OCI-M2 (cell line): ENCODE data around the gene OBP2A.
"Not testable (repeated sequence)": the region's sequence is repeated elsewhere in the genome, so short reads cannot be mapped to it uniquely, and the experiment has no call there.

Experiments used
- DNase-seq: peaks from one replicate; lab custom pipeline; 2025; ENCODE audit not compliant: unreplicated experiment; lab: John Stamatoyannopoulos, UW

Gene OBP2A

GRCh38 chr9:135526089-135526729, 19.7 kb upstream of the OBP2A start:
- no peak for DNase-seq

- DNase-seq, result no peak
Observed at GRCh38 chr9:135526730-135527571, 19.0 kb upstream of the OBP2A start.

GRCh38 chr9:135528842-135529435, 17.0 kb upstream of the OBP2A start:
- not testable (repeated sequence) for DNase-seq

GRCh38 chr9:135530146-135530545, 15.8 kb upstream of the OBP2A start:
- no peak for DNase-seq

DNA sequence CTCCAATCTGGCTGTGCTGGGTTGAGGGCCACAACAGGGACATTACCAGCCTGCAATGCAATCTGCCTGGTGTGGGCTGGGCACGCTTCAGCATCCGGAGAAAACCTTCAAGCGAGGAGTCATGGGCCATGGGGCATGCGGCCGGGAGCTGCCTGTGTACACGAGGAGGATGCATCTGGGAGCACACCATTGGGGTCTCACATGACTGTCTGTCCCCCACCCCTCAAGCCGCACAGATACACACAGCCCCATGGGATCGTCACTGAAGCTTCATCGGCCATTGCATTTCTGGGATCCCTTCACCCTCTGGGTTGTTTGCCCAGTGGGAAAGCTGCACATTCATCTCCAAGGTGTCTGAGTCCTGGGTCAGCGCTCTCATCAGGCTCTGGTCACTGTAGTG, 14.8 kb upstream of the OBP2A start:
- no peak for DNase-seq

DNA sequence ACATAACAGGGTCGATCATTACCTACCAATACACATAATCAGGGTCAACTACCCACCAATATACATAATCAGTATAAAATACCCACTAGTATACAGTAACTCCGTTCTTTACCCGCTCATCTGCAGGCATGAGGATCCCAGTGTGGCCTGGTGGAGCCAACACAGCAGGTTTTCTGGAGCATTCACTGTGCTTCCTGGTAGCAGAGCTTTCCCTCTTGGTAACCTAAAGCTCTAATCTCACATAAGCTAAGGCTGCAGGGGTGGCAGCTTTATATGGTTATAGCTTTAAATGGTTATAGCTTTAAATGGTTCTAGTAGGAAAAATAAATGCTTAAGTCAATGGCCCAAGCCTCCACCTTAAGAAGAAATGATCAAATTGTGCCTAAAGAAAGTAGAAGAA, 12.8 kb upstream of the OBP2A start:
- no peak for DNase-seq

- DNase-seq, result no peak
Observed at GRCh38 chr9:135533674-135534073, 12.3 kb upstream of the OBP2A start.

- not testable (repeated sequence) for DNase-seq
Observed at GRCh38 chr9:135534192-135534711, 11.7 kb upstream of the OBP2A start.

DNA sequence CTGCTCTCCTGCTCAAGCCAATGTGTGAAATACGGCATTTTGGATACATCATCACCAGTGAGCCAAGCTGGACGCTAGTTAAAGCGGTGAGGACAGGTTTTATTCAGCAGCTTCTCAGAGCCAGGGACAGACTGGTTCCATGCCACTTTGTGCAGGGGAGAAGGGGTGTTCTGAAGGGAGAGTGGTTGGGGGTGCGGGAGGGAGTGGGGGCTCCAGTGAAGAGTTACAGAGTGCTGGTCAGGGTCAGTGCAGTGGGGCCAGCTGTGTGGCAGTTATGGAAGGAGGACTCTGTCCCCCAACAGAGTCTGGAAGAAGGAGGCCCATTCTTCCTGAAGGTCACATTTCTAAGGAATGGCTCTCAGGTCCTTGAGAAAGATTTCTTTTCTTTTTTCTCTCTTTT, 11.1 kb upstream of the OBP2A start:
- not testable (repeated sequence) for DNase-seq

- DNase-seq, result not testable (repeated sequence)
Observed at GRCh38 chr9:135535631-135536030, 10.3 kb upstream of the OBP2A start.

- DNase-seq, result no peak
Observed at GRCh38 chr9:135536216-135536615, 9.7 kb upstream of the OBP2A start.

DNA sequence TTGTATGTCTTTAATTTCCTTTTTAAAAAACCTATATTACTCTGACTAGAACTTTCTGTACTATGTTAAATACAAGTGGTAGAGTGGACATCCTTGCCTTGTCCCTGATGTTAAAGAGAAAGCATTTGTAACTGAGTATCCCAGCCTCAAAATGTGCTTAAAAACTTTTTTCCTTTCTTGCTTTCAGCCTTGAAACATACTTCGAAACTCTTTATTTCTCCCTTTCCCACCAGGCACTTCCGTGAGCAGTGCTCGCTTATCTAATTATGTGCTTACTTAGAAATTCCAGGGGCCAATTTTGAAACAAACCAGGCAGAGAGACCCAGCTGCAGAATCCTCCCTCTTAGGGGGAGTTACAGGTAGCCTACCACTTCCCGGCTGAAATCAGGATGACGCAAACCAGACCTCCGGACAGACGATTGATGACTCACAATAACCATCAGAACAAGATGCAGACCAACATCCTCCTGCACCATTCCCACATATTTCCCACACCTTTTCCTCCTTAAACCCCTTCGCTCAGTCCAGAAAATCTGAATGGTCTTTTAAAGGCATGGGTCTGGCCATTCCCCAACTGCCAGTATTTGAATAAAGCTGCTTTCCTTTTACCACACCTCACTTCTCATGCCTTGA, 2.5 kb upstream of the OBP2A start:
- not testable (repeated sequence) for DNase-seq

- DNase-seq, result no peak
Observed at GRCh38 chr9:135544981-135545635, 818 bp upstream of the OBP2A start.

DNA sequence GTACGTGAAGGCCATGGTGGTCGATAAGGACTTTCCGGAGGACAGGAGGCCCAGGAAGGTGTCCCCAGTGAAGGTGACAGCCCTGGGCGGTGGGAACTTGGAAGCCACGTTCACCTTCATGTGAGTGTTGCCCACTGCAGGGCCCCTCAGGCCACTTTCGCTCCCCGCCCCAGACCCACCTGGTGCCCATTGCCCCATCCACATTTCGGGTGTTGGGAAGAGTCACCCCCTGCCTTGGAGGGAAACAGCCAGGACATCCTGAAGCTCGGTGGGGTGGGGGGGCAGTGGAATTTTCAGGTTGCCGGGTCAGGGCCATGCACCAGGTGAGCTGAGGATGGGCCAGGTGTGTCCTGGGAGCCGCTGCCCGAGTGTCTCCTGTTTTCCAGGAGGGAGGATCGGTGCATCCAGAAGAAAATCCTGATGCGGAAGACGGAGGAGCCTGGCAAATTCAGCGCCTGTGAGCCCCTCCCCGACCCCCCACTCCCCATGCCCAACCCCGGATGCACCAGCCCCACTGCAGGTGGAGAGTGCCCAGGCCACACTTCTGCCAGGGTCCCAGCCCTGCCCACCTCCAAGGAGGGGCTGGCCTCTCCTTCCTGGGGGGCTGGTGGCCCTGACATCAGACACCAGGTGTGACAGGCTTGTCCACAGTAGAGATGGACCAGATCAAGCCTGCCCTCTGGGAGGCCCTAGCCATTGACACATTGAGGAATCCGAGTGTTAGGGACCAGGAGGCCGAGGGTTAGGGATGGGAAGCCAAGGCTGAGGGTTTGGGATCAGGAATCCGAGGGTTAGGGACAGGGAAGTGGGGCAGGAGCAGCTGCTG, 1.1 kb downstream of the OBP2A start:
- DNase-seq, result not testable (repeated sequence)

GRCh38 chr9:135547756-135548736, 2.1 kb downstream of the OBP2A start:
- no peak for DNase-seq

DNA sequence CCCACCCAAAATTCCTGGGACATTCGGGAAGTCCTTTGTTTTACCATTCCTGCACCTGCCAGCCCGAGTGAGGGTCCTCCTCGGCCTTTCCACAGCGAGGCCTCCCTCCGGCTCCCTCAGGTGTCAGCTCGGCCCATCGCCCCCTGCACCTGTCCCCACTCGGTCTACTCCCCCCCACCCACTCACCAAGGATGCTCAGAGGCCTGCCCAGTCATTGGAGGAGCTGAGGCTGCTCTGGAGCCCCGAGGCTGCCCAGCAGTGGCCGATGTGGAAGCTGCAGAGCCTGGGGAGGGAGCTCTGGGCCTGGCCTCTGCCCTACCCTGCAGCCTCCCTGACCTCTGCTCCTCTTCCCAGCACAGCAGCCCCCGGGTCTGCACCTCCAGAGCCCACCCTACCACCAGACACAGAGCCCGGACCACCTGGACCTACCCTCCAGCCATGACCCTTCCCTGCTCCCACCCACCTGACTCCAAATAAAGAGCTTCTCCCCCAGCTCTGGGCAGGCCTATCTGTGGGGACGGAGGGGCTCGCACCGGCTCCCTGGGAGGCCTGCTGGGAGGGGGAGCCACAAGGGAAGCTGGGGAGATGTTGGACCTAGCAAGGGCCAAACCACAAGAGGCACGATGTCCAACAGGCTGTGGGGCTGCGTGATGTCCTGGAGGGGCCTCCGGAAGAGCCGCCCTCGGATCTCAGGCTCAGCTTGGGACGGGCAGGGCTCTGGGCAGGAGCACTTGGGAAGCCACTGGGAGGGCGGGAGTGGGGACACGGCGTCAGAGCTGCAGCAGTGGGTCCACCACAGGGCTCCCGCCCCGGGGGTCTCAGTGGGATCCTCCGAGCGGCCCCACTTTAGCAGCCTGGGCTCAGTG, 3.8 kb downstream of the OBP2A start:
- not testable (repeated sequence) for DNase-seq

DNA sequence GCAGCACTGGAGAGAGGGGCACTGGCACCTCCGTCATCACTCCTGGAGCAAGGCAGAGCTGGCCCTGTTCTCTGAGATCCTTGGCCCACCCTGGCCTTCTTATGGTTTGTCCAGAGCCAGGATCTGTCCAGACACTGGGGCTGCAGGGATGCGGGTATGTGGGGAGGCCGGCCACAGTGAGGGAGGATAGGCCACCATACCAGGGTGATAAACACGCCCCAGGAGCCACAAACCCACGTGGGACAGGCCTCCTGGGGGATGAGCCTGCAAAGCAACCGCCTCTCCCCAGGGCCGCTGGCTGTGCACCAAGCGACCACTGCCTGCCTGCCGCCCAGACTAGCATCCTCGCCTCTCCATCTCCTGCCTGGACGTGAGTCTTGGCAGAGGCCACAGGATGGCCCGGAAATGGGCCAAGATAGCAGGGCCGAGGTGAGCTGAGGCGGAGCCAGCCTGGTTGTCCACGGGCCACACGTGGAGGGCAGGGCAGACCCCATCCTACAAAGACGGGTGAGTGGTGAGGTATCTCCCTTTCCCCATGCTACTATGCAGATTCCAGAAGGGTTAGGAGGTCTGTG, 4.5 kb downstream of the OBP2A start:
- no peak for DNase-seq
